SK-N-SH (cell line): Measurements from ENCODE around the gene NUP50.

Experiments
- CTCF ChIP-seq: fragments of 200-600 bp; sonication (generic); IDR thresholded peaks from 2 replicates; pipeline ENCODE4 v1.6.1; 2017; ENCODE audit warnings: antibody characterized with exemption, mild to moderate bottlenecking, moderate library complexity
- EP300 ChIP-seq, 2 experiments: IDR thresholded peaks; 2 replicates each; pipeline versions ENCODE4 v1.4.0 to v1.6.1; 2012; ENCODE audit warnings: borderline replicate concordance in 1 of 2, low read depth in 1 of 2, low read length in 1 of 2
- MEF2A ChIP-seq: IDR thresholded peaks from 2 replicates; pipeline ENCODE4 v1.4.0; 2012; ENCODE audit warnings: low read depth, borderline replicate concordance
- SMC3 ChIP-seq: IDR thresholded peaks from 2 replicates; pipeline ENCODE4 v1.6.1; 2012; ENCODE audit warnings: low read depth, low read length, improper control_type of control experiment
- TF ChIP-seq, protein P1 (sequence below): IDR thresholded peaks from 2 replicates; pipeline ENCODE4 v1.4.0; 2012; ENCODE audit warnings: low read depth, borderline replicate concordance

DNA sequence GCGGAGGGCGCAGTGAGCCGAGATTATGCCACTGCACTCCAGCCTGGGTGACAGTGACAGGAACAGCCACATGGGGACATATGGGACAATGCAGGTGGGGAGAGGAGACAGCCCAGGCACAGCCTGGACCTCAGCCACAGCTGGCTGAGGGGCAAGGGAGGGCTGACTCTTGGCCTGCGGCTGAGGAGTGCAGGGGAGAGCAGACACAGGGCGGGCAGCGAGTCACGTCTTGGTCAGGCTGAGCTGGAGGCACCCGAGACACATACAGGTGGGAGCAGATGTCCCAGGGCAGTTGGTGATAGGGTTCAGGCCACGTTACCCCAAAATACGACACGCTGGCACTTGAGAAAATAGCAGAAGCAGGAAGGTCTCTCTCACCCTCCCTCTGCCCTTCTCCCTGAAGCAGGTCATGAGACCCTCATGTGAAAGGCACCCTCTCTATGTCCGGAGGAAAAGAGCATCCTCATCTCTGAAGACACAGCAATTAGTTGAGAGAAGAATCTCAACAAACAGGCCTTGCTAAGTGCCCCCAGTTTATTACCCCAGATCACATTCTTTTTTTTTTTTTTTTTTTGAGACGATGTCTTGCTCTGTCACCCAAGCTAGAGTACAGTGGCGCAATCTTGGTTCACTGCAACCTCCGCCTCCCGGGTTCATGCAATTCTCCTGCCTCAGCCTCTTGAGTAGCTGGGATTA, 66.4 kb downstream of the NUP50 start:
- TF ChIP-seq SMC3 (no peak), MEF2A (no peak), EP300 (IDR thresholded peaks at IDR 0.05; ENCODE audit: borderline replicate concordance in 1 of 2, low read depth in 1 of 2, low read length in 1 of 2) (no peak), CTCF (no peak)
- TF ChIP-seq, protein P1, sequence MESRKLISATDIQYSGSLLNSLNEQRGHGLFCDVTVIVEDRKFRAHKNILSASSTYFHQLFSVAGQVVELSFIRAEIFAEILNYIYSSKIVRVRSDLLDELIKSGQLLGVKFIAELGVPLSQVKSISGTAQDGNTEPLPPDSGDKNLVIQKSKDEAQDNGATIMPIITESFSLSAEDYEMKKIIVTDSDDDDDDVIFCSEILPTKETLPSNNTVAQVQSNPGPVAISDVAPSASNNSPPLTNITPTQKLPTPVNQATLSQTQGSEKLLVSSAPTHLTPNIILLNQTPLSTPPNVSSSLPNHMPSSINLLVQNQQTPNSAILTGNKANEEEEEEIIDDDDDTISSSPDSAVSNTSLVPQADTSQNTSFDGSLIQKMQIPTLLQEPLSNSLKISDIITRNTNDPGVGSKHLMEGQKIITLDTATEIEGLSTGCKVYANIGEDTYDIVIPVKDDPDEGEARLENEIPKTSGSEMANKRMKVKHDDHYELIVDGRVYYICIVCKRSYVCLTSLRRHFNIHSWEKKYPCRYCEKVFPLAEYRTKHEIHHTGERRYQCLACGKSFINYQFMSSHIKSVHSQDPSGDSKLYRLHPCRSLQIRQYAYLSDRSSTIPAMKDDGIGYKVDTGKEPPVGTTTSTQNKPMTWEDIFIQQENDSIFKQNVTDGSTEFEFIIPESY, result no peak
